Measurements from ENCODE around the gene TFDP1.

DNA sequence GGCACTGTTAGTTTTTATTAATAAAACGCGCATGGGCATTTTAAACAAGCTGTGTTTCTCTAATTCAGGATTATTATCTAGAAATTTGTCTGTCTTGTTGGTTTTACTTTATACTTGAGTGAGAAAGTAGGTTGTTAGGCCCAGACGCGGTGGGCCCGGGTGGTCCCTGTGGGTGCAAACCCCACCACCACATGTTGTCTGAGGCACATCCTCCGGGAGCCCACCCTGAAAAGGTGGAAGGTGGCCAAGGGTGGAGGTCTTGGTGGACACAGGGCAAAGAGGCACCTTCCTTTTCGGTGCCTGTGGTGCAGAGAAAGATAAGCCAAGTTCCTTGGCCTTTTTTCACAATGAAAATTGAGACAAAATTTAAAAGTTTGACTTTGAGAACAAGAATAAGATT, 56.9 kb downstream of the TFDP1 start:
- TF ChIP-seq, protein P1, sequence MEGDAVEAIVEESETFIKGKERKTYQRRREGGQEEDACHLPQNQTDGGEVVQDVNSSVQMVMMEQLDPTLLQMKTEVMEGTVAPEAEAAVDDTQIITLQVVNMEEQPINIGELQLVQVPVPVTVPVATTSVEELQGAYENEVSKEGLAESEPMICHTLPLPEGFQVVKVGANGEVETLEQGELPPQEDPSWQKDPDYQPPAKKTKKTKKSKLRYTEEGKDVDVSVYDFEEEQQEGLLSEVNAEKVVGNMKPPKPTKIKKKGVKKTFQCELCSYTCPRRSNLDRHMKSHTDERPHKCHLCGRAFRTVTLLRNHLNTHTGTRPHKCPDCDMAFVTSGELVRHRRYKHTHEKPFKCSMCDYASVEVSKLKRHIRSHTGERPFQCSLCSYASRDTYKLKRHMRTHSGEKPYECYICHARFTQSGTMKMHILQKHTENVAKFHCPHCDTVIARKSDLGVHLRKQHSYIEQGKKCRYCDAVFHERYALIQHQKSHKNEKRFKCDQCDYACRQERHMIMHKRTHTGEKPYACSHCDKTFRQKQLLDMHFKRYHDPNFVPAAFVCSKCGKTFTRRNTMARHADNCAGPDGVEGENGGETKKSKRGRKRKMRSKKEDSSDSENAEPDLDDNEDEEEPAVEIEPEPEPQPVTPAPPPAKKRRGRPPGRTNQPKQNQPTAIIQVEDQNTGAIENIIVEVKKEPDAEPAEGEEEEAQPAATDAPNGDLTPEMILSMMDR (IDR thresholded peaks at IDR 0.05 in 8 of 11, conservative IDR thresholded peaks at IDR 0.05 in 3 of 11) = no peak
- no peak for TF ChIP-seq POLR2A (IDR thresholded peaks at IDR 0.05)

All from spleen (tissue), 7 donors.